Measurements from ENCODE around the gene MAPKBP1. TPM values are rescaled to one million over a fixed set of nuclear protein-coding genes. Genes with fewer than 3 reads are reported as not detected.

The MAPKBP1 gene
- total RNA-seq, 1 experiment from 2014 or later, result 29.3 TPM

- Histone ChIP-seq H3K27me3 (replicated peaks; ENCODE audit: insufficient read depth, low read depth, low read length, poor library complexity) (no peaks in the 10 kb centered on the region), H3K4me1 (ENCODE audit: insufficient read depth, low read length, poor library complexity, severe bottlenecking) (no peaks in the 10 kb centered on the region), H3K36me3 (ENCODE audit: insufficient read depth, low read length, poor library complexity, severe bottlenecking) (peaks cover 15% of the 10 kb centered on the region), H3K9me3 (ENCODE audit: low read depth, low read length, poor library complexity, severe bottlenecking) (no peaks in the 10 kb centered on the region), H3K27ac (ENCODE audit: low read depth, low read length, poor library complexity, severe bottlenecking) (no peak overlapping the region), H3K4me3 (ENCODE audit: low read depth, low read length, poor library complexity, severe bottlenecking) (no peak overlapping the region)
- BruUV-seq (replicated peaks), result no TSS peak
- DNase-seq (ENCODE audit: low spot score), result no peak
- ChIA-PET POLR2A (ENCODE audit: low non-redundant PET) (interaction anchor here (1.0 kb wide), 1 partner anchor 30 kb away, joined by 3 read pairs; no protein-coding TSS in a partner anchor), CTCF (no interaction called here)
- no peak for TF ChIP-seq EZH2 (IDR thresholded peaks at IDR 0.05; ENCODE audit: borderline replicate concordance, low read depth, low read length, poor library complexity, severe bottlenecking)
- TF ChIP-seq, protein P1, sequence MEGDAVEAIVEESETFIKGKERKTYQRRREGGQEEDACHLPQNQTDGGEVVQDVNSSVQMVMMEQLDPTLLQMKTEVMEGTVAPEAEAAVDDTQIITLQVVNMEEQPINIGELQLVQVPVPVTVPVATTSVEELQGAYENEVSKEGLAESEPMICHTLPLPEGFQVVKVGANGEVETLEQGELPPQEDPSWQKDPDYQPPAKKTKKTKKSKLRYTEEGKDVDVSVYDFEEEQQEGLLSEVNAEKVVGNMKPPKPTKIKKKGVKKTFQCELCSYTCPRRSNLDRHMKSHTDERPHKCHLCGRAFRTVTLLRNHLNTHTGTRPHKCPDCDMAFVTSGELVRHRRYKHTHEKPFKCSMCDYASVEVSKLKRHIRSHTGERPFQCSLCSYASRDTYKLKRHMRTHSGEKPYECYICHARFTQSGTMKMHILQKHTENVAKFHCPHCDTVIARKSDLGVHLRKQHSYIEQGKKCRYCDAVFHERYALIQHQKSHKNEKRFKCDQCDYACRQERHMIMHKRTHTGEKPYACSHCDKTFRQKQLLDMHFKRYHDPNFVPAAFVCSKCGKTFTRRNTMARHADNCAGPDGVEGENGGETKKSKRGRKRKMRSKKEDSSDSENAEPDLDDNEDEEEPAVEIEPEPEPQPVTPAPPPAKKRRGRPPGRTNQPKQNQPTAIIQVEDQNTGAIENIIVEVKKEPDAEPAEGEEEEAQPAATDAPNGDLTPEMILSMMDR (conservative IDR thresholded peaks at IDR 0.05; ENCODE audit: low read depth, low read length), result no peak
- intact Hi-C loops (cut with micrococcal nuclease; ENCODE audit: unreplicated experiment), result no loop called here
Measured at GRCh38 chr15:41821831-41822230, 47.5 kb downstream of the MAPKBP1 start.

DNA sequence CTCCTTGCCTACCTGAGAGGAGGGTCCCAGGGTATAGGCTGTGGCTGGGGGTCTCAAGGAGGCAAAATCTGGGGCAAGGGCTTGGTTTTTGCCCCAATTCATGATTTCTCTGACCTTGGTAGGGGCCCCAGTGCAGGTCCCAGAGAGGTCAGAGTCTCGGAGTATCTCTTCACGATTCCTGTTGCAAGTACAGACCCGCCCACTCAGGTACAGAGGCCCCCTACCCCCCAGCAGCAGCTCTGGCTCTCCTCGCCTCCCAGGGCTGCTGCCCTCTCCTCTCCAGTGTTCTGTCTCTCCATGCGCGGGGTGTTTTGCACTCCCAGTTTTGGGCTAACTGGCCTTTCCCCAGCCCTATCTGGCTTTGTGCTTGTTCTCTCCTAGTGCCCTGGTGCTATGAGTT, 48.2 kb downstream of the MAPKBP1 start:
- Histone ChIP-seq H3K9me3 (ENCODE audit: low read depth, low read length, poor library complexity, severe bottlenecking) (no peaks in the 10 kb centered on the region), H3K27me3 (replicated peaks; ENCODE audit: insufficient read depth, low read depth, low read length, poor library complexity) (no peaks in the 10 kb centered on the region), H3K36me3 (ENCODE audit: insufficient read depth, low read length, poor library complexity, severe bottlenecking) (peaks cover 13% of the 10 kb centered on the region), H3K27ac (ENCODE audit: low read depth, low read length, poor library complexity, severe bottlenecking) (no peak overlapping the region), H3K4me1 (ENCODE audit: insufficient read depth, low read length, poor library complexity, severe bottlenecking) (peaks cover 3% of the 10 kb centered on the region), H3K4me3 (ENCODE audit: low read depth, low read length, poor library complexity, severe bottlenecking) (no peak overlapping the region)
- TF ChIP-seq, protein P1 (conservative IDR thresholded peaks at IDR 0.05; ENCODE audit: low read depth, low read length), result no peak
- TF ChIP-seq EZH2 (IDR thresholded peaks at IDR 0.05; ENCODE audit: borderline replicate concordance, low read depth, low read length, poor library complexity, severe bottlenecking), result no peak
- POLR2A ChIA-PET (ENCODE audit: low non-redundant PET), result no interaction called here
- CTCF ChIA-PET, result no interaction called here
- no TSS peak for BruUV-seq (replicated peaks)
- intact Hi-C loops (cut with micrococcal nuclease; ENCODE audit: unreplicated experiment), result no loop called here
- DNase-seq (ENCODE audit: low spot score), result no peak

GRCh38 chr15:41822957-41823356, 48.7 kb downstream of the MAPKBP1 start:
- CTCF ChIA-PET, result no interaction called here
- no peak overlapping the region for H3K4me3 ChIP-seq (ENCODE audit: low read depth, low read length, poor library complexity, severe bottlenecking)
- H3K9me3 ChIP-seq (ENCODE audit: low read depth, low read length, poor library complexity, severe bottlenecking), result no peaks in the 10 kb centered on the region

More at GRCh38 chr15:41822957-41823356, 48.7 kb downstream of the MAPKBP1 start:
- BruUV-seq (replicated peaks), result no TSS peak
- Histone ChIP-seq H3K4me1 (ENCODE audit: insufficient read depth, low read length, poor library complexity, severe bottlenecking) (peaks cover 5% of the 10 kb centered on the region), H3K36me3 (ENCODE audit: insufficient read depth, low read length, poor library complexity, severe bottlenecking) (peaks cover 12% of the 10 kb centered on the region), H3K27me3 (replicated peaks; ENCODE audit: insufficient read depth, low read depth, low read length, poor library complexity) (no peaks in the 10 kb centered on the region), H3K27ac (ENCODE audit: low read depth, low read length, poor library complexity, severe bottlenecking) (no peak overlapping the region)
- TF ChIP-seq EZH2 (IDR thresholded peaks at IDR 0.05; ENCODE audit: borderline replicate concordance, low read depth, low read length, poor library complexity, severe bottlenecking), result no peak
- TF ChIP-seq, protein P1 (conservative IDR thresholded peaks at IDR 0.05; ENCODE audit: low read depth, low read length), result no peak
- POLR2A ChIA-PET (ENCODE audit: low non-redundant PET), result no interaction called here
- intact Hi-C loops (cut with micrococcal nuclease; ENCODE audit: unreplicated experiment), result no loop called here
- no peak for DNase-seq (ENCODE audit: low spot score)

Measured in A673 (cell line).